ENCODE measurements around the gene ATOX1. TPM values are rescaled to one million over a fixed set of nuclear protein-coding genes. Genes with fewer than 3 reads are reported as not detected.

ATOX1 gene
- total and polyA plus RNA-seq, 2 of the 8 experiments (the other 6 are each of a cell fraction or from before 2014, with no cell fraction given), result 79.9 to 232 TPM

- TF ChIP-seq CHD7 (IDR thresholded peaks at IDR 0.05; ENCODE audit: insufficient replicate concordance, low read length), result no peak
- TF ChIP-seq NANOG (IDR thresholded peaks at IDR 0.05; ENCODE audit: insufficient read depth, low read depth, low read length, poor library complexity, severe bottlenecking), result no peak
- TF ChIP-seq TAF1 (IDR thresholded peaks at IDR 0.05; ENCODE audit: low read depth, low read length), result 0 out of 2 replicates have a peak, but pooled peaks have one; percentile 18
- peak; percentile 72 for TF ChIP-seq ASH2L (IDR thresholded peaks at IDR 0.05; ENCODE audit: low read length)
- peak in 1 of 2 experiments; percentile 44; a peak in 1 of 3 replicates for TF ChIP-seq POLR2A (IDR thresholded peaks at IDR 0.05; ENCODE audit: control extremely low read depth in 1 of 2, low read depth in 2 of 2, low read length in 2 of 2)
- TF ChIP-seq CTCF (IDR thresholded peaks at IDR 0.05; ENCODE audit: control extremely low read depth in 1 of 3, insufficient read depth in 1 of 3, low read depth in 1 of 3, low read length in 3 of 3), result no peak
- no peak for TF ChIP-seq CBX5 (IDR thresholded peaks at IDR 0.05; ENCODE audit: low read depth, low read length)
- TF ChIP-seq KDM1A (IDR thresholded peaks at IDR 0.05; ENCODE audit: borderline replicate concordance, low read length), result peak; percentile 28; the same call in 1 of the 2 replicates
Measured at GRCh38 chr5:151696470-151697061, 61.9 kb downstream of the ATOX1 start (continued).

Measured in H1 (cell line).